GM12878 (cell line): ENCODE data around the gene BRCA1. TPM values are rescaled to one million over a fixed set of nuclear protein-coding genes. Genes with fewer than 3 reads are reported as not detected.

ENCODE experiments used
- BACH1 ChIP-seq: fragments of 450-650 bp; IDR thresholded peaks from 2 replicates; pipeline ENCODE4 v1.6.1; 2017; ENCODE audit warnings: mild to moderate bottlenecking, borderline replicate concordance
- MXI1 ChIP-seq: fragments of 150-350 bp; IDR thresholded peaks from 2 replicates; pipeline ENCODE4 v1.6.1; 2011; ENCODE audit warnings: low read depth, mild to moderate bottlenecking, inconsistent platforms, low read length, improper control_type of control experiment
- PML ChIP-seq: IDR thresholded peaks from 2 replicates; pipeline ENCODE4 v1.6.1; 2012; ENCODE audit warnings: low read length, inconsistent platforms
- POLR2AphosphoS2 ChIP-seq: IDR thresholded peaks from 2 replicates; pipeline ENCODE4 v1.6.1; 2011; ENCODE audit warnings: low read depth, mild to moderate bottlenecking, low read length, improper control_type of control experiment, moderate library complexity
- RCOR1 ChIP-seq: conservative IDR thresholded peaks from 2 replicates; pipeline ENCODE4 v1.6.1; 2012; ENCODE audit warnings: low read depth, low read length, improper control_type of control experiment
- SREBF2 ChIP-seq: IDR thresholded peaks from 2 replicates; pipeline ENCODE4 v1.6.1; 2012; ENCODE audit warnings: mild to moderate bottlenecking, low read length
- STAT1 ChIP-seq: fragments of 450-650 bp; conservative IDR thresholded peaks from 2 replicates; pipeline ENCODE4 v1.6.1; 2014; ENCODE audit warnings: antibody characterized with exemption, mild to moderate bottlenecking
- polyA plus RNA-seq, 11 experiments: library from polyadenylated mRNA; depleted of rRNA in 4 of 11; unstranded in 6 of 11; stranded (reverse) in 5 of 11; fragments of >200 nt; fragmentation: Nextera tagmentation in 4 of 11; fragmentation: Illumina TruSeq in 1 of 11; extraction: Ambion mirVana in 4 of 11; extraction: Trizol in 1 of 11; gene quantifications; 1 replicate in 1 of 11; 2 replicates in 10 of 11; pipeline versions ENCODE4 v1.2.1 to v1.2.3, GENCODE V29; 2011 to 2016; ENCODE audit warnings: inconsistent platforms in 2 of 11, missing spikeins in 2 of 11, low read depth in 1 of 11
- total RNA-seq, 4 experiments: library from RNA; depleted of rRNA in 3 of 4; stranded (reverse); fragments of >200 nt in 3 of 4; fragmentation: Illumina TruSeq in 1 of 4; extraction: Trizol in 1 of 4; gene quantifications; 2 replicates each; pipeline versions ENCODE4 v1.2.1 to v1.2.3, GENCODE V29; 2013 to 2021
- TF ChIP-seq, protein P1 (sequence below): IDR thresholded peaks from 2 replicates; pipeline ENCODE4 v1.6.1; 2012; ENCODE audit warnings: improper control_type of control experiment, low read depth, low read length; ENCODE audit not compliant: insufficient replicate concordance
- TF ChIP-seq, protein P2 (sequence below): IDR thresholded peaks from 2 replicates; pipeline ENCODE4 v1.6.1; 2012; ENCODE audit warnings: mild to moderate bottlenecking, low read depth, low read length

The BRCA1 gene
- total and polyA plus RNA-seq, 10 of the 15 experiments (the other 5 are each of a cell fraction or from before 2014, with no cell fraction given), result 16.8 to 71.2 (median 44.2) TPM

DNA sequence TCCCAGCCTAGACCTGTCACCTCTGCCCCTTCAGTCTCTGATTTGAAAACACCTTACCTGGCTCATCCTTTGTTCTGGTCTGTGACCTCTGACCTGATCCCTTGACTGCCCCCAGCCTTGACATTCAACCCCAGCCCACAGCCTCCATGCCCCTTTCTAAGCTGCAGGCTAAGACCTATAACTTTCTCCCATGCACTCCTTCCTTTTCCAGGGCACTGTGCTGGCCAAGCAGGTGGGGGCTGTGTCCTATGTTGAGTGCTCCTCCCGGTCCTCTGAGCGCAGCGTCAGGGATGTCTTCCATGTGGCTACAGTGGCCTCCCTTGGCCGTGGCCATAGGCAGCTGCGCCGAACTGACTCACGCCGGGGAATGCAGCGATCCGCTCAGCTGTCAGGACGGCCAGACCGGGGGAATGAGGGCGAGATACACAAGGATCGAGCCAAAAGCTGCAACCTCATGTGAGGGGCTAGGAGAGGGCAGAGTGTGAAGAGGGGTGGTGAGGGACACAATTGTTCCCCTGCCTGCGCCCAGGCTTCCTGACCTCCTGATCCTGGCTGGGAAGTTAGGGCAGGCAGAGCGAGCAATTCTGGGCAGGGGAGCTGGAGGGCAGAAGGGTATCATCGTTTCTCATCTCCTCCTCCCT is 96.8 kb downstream of the BRCA1 start (continued):
- TF ChIP-seq, protein P1, sequence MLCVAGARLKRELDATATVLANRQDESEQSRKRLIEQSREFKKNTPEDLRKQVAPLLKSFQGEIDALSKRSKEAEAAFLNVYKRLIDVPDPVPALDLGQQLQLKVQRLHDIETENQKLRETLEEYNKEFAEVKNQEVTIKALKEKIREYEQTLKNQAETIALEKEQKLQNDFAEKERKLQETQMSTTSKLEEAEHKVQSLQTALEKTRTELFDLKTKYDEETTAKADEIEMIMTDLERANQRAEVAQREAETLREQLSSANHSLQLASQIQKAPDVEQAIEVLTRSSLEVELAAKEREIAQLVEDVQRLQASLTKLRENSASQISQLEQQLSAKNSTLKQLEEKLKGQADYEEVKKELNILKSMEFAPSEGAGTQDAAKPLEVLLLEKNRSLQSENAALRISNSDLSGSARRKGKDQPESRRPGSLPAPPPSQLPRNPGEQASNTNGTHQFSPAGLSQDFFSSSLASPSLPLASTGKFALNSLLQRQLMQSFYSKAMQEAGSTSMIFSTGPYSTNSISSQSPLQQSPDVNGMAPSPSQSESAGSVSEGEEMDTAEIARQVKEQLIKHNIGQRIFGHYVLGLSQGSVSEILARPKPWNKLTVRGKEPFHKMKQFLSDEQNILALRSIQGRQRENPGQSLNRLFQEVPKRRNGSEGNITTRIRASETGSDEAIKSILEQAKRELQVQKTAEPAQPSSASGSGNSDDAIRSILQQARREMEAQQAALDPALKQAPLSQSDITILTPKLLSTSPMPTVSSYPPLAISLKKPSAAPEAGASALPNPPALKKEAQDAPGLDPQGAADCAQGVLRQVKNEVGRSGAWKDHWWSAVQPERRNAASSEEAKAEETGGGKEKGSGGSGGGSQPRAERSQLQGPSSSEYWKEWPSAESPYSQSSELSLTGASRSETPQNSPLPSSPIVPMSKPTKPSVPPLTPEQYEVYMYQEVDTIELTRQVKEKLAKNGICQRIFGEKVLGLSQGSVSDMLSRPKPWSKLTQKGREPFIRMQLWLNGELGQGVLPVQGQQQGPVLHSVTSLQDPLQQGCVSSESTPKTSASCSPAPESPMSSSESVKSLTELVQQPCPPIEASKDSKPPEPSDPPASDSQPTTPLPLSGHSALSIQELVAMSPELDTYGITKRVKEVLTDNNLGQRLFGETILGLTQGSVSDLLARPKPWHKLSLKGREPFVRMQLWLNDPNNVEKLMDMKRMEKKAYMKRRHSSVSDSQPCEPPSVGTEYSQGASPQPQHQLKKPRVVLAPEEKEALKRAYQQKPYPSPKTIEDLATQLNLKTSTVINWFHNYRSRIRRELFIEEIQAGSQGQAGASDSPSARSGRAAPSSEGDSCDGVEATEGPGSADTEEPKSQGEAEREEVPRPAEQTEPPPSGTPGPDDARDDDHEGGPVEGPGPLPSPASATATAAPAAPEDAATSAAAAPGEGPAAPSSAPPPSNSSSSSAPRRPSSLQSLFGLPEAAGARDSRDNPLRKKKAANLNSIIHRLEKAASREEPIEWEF, result no peak
- TF ChIP-seq BACH1 (no peak), SREBF2 (no peak), RCOR1 (no peak), MXI1 (no peak), STAT1 (no peak), PML (no peak), POLR2AphosphoS2 (no peak)
- TF ChIP-seq, protein P2, sequence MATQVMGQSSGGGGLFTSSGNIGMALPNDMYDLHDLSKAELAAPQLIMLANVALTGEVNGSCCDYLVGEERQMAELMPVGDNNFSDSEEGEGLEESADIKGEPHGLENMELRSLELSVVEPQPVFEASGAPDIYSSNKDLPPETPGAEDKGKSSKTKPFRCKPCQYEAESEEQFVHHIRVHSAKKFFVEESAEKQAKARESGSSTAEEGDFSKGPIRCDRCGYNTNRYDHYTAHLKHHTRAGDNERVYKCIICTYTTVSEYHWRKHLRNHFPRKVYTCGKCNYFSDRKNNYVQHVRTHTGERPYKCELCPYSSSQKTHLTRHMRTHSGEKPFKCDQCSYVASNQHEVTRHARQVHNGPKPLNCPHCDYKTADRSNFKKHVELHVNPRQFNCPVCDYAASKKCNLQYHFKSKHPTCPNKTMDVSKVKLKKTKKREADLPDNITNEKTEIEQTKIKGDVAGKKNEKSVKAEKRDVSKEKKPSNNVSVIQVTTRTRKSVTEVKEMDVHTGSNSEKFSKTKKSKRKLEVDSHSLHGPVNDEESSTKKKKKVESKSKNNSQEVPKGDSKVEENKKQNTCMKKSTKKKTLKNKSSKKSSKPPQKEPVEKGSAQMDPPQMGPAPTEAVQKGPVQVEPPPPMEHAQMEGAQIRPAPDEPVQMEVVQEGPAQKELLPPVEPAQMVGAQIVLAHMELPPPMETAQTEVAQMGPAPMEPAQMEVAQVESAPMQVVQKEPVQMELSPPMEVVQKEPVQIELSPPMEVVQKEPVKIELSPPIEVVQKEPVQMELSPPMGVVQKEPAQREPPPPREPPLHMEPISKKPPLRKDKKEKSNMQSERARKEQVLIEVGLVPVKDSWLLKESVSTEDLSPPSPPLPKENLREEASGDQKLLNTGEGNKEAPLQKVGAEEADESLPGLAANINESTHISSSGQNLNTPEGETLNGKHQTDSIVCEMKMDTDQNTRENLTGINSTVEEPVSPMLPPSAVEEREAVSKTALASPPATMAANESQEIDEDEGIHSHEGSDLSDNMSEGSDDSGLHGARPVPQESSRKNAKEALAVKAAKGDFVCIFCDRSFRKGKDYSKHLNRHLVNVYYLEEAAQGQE, result no peak
- TF ChIP-seq, all 136 proteins: peak for 0
